DMS114 treated with DMSO at 0.1 percent for 48 hours (cell line): ENCODE data around the gene GREB1L.

ENCODE experiments used
- DNase-seq: peaks from one replicate; lab custom pipeline; 2025; ENCODE audit not compliant: unreplicated experiment; lab: John Stamatoyannopoulos, UW

The GREB1L gene

DNA sequence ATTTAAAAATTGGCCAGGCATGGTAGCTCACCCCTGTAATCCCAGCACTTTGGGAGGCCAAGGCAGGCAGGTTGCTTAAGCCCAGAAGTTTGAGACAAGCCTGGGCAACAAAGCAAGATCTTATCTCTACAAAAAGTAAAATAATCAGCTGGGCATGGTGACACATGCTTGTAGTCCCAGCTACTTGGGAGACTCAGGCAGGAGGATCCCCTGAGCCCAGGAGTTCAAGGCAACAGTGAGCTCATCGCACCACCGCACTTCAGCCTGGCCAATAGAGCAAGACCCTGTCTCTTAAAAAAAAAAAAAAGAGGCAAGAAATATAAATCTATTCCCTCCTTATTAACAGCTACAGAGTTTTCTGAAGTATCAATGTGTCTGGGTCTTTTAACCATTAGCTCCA, 306.6 kb downstream of the GREB1L start:
- DNase-seq = no peak

DNA sequence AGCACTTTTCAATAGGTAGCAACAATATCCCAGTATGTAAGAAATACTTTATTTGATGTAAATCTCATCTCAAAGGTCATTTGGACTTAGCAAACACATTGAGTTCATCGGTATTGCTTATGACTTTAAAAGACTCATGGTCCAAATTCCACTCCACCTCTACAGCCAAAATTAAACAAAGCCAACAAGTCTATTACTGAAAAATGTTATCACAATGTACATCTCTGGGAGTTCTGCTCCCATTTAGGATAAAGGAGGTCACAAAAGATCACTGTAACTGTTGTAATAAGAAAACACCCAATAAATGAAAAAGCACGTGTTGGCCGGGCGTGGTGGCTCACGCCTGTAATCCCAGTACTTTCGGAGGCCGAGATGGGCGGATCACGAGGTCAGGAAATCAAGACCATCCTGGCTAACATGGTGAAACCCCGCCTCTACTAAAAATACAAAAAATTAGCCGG, 308.5 kb downstream of the GREB1L start:
- DNase-seq = no peak

DNA sequence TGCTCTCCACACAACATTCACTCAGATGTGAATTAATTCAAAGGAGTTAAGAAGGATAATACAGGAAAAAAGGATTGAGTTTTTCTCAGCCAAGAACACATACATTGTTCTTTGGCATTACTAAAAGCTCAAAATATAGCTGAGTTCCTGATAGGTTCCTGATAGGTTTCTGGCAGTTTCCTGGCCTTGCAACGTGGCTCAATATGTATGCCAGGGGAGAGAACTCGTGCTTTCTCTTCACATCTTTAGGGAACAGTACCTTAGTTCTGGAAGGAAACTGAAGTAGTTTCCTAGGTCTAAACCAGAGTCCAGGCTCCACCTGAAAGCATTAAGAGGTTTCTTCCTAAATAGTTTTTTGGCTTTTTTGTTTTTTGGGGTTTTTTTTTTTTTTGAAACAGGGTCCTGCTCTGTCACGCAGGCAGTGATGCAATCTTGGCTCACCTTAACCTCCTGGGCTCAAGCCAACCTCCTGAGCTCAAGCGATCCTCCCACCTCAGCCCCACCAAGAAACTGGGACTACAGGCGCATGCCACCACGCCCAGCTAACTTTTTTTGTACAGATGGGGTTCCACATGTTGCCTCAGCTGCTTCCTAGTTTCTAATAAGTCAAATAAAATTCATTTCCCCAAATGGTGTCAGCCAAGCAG, 315.7 kb downstream of the GREB1L start:
- no peak for DNase-seq

DNA sequence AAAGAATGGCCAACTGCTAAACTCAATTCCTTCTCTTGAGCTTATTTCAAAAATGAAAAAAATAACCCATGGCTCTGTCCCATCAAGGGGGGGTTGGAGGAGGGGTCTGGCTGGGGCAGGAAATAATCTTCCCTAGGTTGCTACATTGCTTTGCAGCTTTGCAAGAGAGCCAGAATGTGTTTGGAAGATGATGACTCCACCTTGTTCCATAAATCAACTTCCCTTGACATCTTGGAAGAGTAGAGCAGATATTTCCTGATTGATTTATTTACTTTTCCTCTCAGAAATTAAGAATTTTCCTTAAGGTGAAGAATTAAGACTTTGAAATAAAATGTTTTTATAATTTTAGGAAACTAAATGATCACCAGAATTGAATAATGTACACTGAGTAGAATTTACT, 317.2 kb downstream of the GREB1L start:
- no peak for DNase-seq

DNA sequence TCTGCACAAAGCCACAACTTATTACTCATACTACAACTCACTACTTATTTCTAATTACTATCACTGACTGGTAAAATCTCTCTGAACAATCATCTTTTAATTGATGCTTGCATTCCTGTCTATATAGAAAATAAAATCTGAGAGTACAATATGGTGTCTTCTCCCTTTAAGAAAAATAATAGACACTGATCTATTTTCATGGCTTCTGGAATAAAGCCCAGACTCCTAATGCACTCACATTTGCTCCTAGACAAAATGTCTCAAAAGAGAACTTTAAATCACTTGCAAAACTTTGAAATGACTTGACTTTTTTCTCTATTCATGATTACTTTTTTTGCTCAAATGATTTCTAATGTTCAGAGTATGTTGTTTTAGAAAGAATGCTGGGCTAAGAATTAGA, 329.7 kb downstream of the GREB1L start:
- no peak for DNase-seq
